ENCODE measurements around the gene PGM2.

DNA sequence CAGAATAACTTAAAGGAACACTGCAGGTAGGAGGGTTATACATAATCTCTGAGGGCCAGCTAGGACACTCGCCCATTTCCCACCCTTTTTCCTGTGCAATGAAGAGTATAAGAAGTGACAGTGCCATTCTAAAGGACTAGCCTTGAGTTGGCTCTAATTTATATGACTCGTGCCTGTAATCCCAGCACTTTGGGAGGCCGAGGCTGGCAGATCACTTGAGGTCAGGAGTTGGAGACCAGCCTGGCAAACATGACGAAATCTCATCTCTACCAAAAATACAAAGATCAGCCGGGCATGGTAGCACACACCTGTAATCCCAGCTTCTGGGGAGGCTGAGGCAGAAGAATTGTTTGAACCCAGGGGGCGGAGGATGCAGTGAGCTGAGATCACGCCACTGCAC is 68.8 kb downstream of the PGM2 start:
- TF ChIP-seq CTCF (IDR thresholded peaks at IDR 0.05) = no peak
- no peak for TF ChIP-seq POLR2AphosphoS5 (IDR thresholded peaks at IDR 0.05)
- no peak for TF ChIP-seq POLR2A (IDR thresholded peaks at IDR 0.05)
